K562 (cell line): Measurements from ENCODE around the gene ANAPC5. TPM values are rescaled to one million over a fixed set of nuclear protein-coding genes. Genes with fewer than 3 reads are reported as not detected.

Experiments
- ATAC-seq: fragments of 200-7000 bp; cut with Tn5 transposase; 3 replicates; pipeline ENCODE4 v1.9.1; 2020; ENCODE audit warnings: moderate library complexity
- BruUV-seq: library from RNA; stranded (reverse); fragments of 400-500 nt; replicated peaks from 2 replicates; lab custom pipeline; 2021; lab: Mats Ljungman, UMichigan
- CTCF ChIA-PET: fragments of 300-600 bp; formaldehyde crosslinking; extraction: SDS; loops from one replicate; lab custom pipeline; 2021; ENCODE audit warnings: low intra/inter-chr PET ratio; lab: Yijun Ruan, JAX
- POLR2A ChIA-PET: fragments of 300-600, 350-650 bp; sonication (Branson Sonifier 250); formaldehyde crosslinking; extraction: SDS; loops from one replicate; lab custom pipeline; 2021; ENCODE audit warnings: antibody characterized with exemption, inconsistent platforms; lab: Yijun Ruan, JAX
- DNase-seq, 4 experiments: peaks; one replicate each; pipeline versions ENCODE4 v3.0.0 to v3.0.0-alpha.2; 2011 to 2018; ENCODE audit warnings: low spot score in 3 of 4, mixed read lengths in 3 of 4; ENCODE audit errors: extremely low read depth in 1 of 4
- FAIRE-seq: peaks from 2 replicates; lab custom pipeline; 2011; peaks lifted over from hg19 to GRCh38; lab: Jason Lieb, UNC
- H2AFZ ChIP-seq: 2 replicates; pipeline ENCODE4 v1.6.0; 2011; ENCODE audit warnings: low read depth, low read length, control low read depth, inconsistent platforms
- H3K27ac ChIP-seq: fragments of 200-600 bp; 3 replicates; pipeline ENCODE4 v1.8.0; 2011; ENCODE audit warnings: low read depth, mild to moderate bottlenecking, control low read depth, inconsistent platforms, low read length, moderate library complexity, mixed read lengths; ENCODE audit errors: extremely low read depth
- H3K27me3 ChIP-seq, 2 experiments: fragments of 300-600 bp in 1 of 2; 2 replicates in 1 of 2; 3 replicates in 1 of 2; pipeline versions ENCODE4 v1.6.0 to v1.8.0; 2011; ENCODE audit warnings: inconsistent platforms in 2 of 2, low read length in 2 of 2, mild to moderate bottlenecking in 1 of 2, mixed read lengths in 1 of 2, moderate library complexity in 1 of 2; ENCODE audit not compliant: control insufficient read depth in 2 of 2, insufficient read depth in 2 of 2
- H3K36me3 ChIP-seq: fragments of 300-600 bp; 3 replicates; pipeline ENCODE4 v1.8.0; 2011; ENCODE audit warnings: mild to moderate bottlenecking, low read length, inconsistent platforms; ENCODE audit not compliant: control insufficient read depth, insufficient read depth
- H3K4me1 ChIP-seq, 2 experiments: fragments of 200-600 bp in 1 of 2; replicated peaks in 1 of 2; 2 replicates in 1 of 2; 3 replicates in 1 of 2; pipeline versions ENCODE4 v1.5.1 to v1.8.0; 2011; ENCODE audit warnings: inconsistent platforms in 2 of 2, low read length in 2 of 2, mild to moderate bottlenecking in 1 of 2, mixed read lengths in 1 of 2, moderate library complexity in 1 of 2; ENCODE audit not compliant: control insufficient read depth in 2 of 2, insufficient read depth in 2 of 2
- H3K4me2 ChIP-seq: 2 replicates; pipeline ENCODE4 v1.6.1; 2011; ENCODE audit warnings: low read length, control low read depth, inconsistent platforms, mixed read lengths; ENCODE audit not compliant: insufficient read depth
- H3K4me3 ChIP-seq: fragments of 200-600 bp; sonication (generic), shearing (Covaris generic); 2 replicates; pipeline ENCODE4 v1.5.1; 2016; ENCODE audit warnings: control low read depth, inconsistent platforms
- H3K79me2 ChIP-seq: fragments of 200-600 bp; 3 replicates; pipeline ENCODE4 v1.8.0; 2011; ENCODE audit warnings: low read length, inconsistent platforms; ENCODE audit not compliant: control insufficient read depth, insufficient read depth
- H3K9ac ChIP-seq, 2 experiments: 2 replicates each; pipeline versions ENCODE4 v1.6.0 to v1.6.1; 2011; ENCODE audit warnings: low read depth in 2 of 2, low read length in 2 of 2, control low read depth in 1 of 2, inconsistent platforms in 1 of 2, mild to moderate bottlenecking in 1 of 2, mixed read lengths in 1 of 2; ENCODE audit not compliant: insufficient read depth in 1 of 2
- H3K9me1 ChIP-seq: one replicate; pipeline ENCODE4 v1.6.0; 2011; ENCODE audit warnings: inconsistent platforms, mild to moderate bottlenecking, low read length, moderate library complexity; ENCODE audit not compliant: control insufficient read depth, insufficient read depth
- H3K9me3 ChIP-seq: replicated peaks from 2 replicates; pipeline ENCODE4 v1.5.1; 2011; ENCODE audit warnings: low read depth, low read length, inconsistent platforms; ENCODE audit not compliant: control insufficient read depth, insufficient read depth
- H4K20me1 ChIP-seq: replicated peaks from 2 replicates; pipeline ENCODE4 v1.6.1; 2011; ENCODE audit warnings: low read length, inconsistent platforms, mixed read lengths; ENCODE audit not compliant: control insufficient read depth, insufficient read depth
- DEAF1 ChIP-seq: fragments of 450-650 bp; formaldehyde crosslinking; IDR thresholded peaks from 2 replicates; pipeline ENCODE4 v1.4.0; 2020; ENCODE audit warnings: mild to moderate bottlenecking, moderate library complexity
- EWSR1 ChIP-seq: fragments of 450-650 bp; IDR thresholded peaks from 2 replicates; pipeline ENCODE4 v1.6.1; 2018; ENCODE audit warnings: borderline replicate concordance, mild to moderate bottlenecking, low read depth, moderate library complexity; ENCODE audit not compliant: partially characterized antibody
- IRF1 ChIP-seq: sonication (generic); formaldehyde crosslinking; IDR thresholded peaks from 2 replicates; pipeline ENCODE4 v1.8.0; 2022; ENCODE audit warnings: missing genetic modification reagents, mild to moderate bottlenecking, borderline replicate concordance
- TBL1XR1 ChIP-seq, 2 experiments: IDR thresholded peaks; 2 replicates each; pipeline ENCODE4 v1.6.1; 2012; ENCODE audit warnings: improper control_type of control experiment in 2 of 2, low read length in 2 of 2, mild to moderate bottlenecking in 1 of 2
- TFE3 ChIP-seq: fragments of 450-650 bp; formaldehyde crosslinking; IDR thresholded peaks from 2 replicates; pipeline ENCODE4 v1.4.0; 2020; ENCODE audit warnings: mild to moderate bottlenecking, mixed read lengths
- WGBS: fragments of 100-300 bp; shearing (Covaris generic); methylation state at CpG from one replicate; pipeline ENCODE4 v1.1.6; 2016; ENCODE audit warnings: low coverage, mixed read lengths; ENCODE audit not compliant: insufficient coverage; ENCODE audit errors: missing lambda C conversion rate; 5-methylcytosine and 5-hydroxymethylcytosine counted together
- in situ Hi-C: fragments of 300-500 bp; cut with MboI; formaldehyde crosslinking; loops from 4 replicates; pipeline ENCODE4 v1.15.0; 2018; ENCODE audit warnings: inconsistent platforms, mixed read lengths
- intact Hi-C: fragments of 100-400 bp; cut with micrococcal nuclease; formaldehyde crosslinking; loops from 2 replicates; pipeline ENCODE4 v1.14.2; 2022
- polyA plus RNA-seq, 8 experiments: library from polyadenylated mRNA; depleted of rRNA in 4 of 8; stranded (reverse) in 5 of 8; unstranded in 3 of 8; fragments of >200 nt; fragmentation: Nextera tagmentation in 2 of 8; fragmentation: Illumina TruSeq in 1 of 8; extraction: Ambion mirVana in 2 of 8; extraction: Trizol in 1 of 8; gene quantifications; 2 replicates each; pipeline versions ENCODE4 v1.2.1 to v1.2.3, GENCODE V29; 2011 to 2014; ENCODE audit warnings: inconsistent platforms in 1 of 8, missing spikeins in 1 of 8
- total RNA-seq, 7 experiments: library from RNA; depleted of rRNA in 6 of 7; stranded (reverse); fragments of >200 nt in 6 of 7; fragmentation: Illumina TruSeq in 2 of 7; extraction: Trizol in 2 of 7; gene quantifications; 2 replicates each; pipeline versions ENCODE4 v1.2.1 to v1.2.3, GENCODE V29; 2011 to 2021; ENCODE audit warnings: low replicate concordance in 1 of 7

Gene ANAPC5
- total and polyA plus RNA-seq, 9 of the 15 experiments (the other 6 are each of a cell fraction or from before 2014, with no cell fraction given): 136 to 315 (median 197) TPM

GRCh38 chr12:121330692-121331091, 21.5 kb downstream of the ANAPC5 start (continued):
- TF ChIP-seq DEAF1 (CRISPR knock-in tag): no peak
- TF ChIP-seq, all 486 proteins: peak for 0

- CTCF ChIA-PET: no interaction called here
- FAIRE-seq (no peak), DNase-seq (no peak), ATAC-seq (no peak)
- in situ Hi-C loops (no loop called here), intact Hi-C loops (no loop called here)
- Histone ChIP-seq H4K20me1 (no peaks in the 10 kb centered on the region), H3K27me3 (no peaks in the 10 kb centered on the region), H3K9me1 (no peaks in the 10 kb centered on the region), H3K79me2 (peaks cover 6% of the 10 kb centered on the region; the same call in 1 of the 3 replicates), H2AFZ (no peak overlapping the region), H3K4me1 (peaks cover 0 to 3% of the 10 kb centered on the region in 2 experiments; a peak in 1 of 5 replicates), H3K4me2 (no peak overlapping the region), H3K9ac (no peak overlapping the region), H3K9me3 (no peaks in the 10 kb centered on the region), H3K27ac (no peak overlapping the region), H3K4me3 (no peak overlapping the region), H3K36me3 (peaks cover 95% of the 10 kb centered on the region)
- BruUV-seq: no TSS peak
- POLR2A ChIA-PET: interaction anchor here (1.0 to 2.7 kb wide), 5 partner anchors 10 to 127 kb away, joined by 3 to 11 read pairs (median 3); no protein-coding TSS in a partner anchor
- 100% methylated on average over 4 of the region's 4 CpGs for WGBS
- TF ChIP-seq EWSR1: no peak
- no peak for TF ChIP-seq TBL1XR1 (IDR thresholded peaks at IDR 0.05; ENCODE audit: low read length in 2 of 2)
- no peak for TF ChIP-seq IRF1 (CRISPR knock-in tag)
- no peak for TF ChIP-seq TFE3 (CRISPR knock-in tag)
Observed at GRCh38 chr12:121330195-121330594, 22.0 kb downstream of the ANAPC5 start.
